ENCODE results near the gene RBM39. TPM values are rescaled to one million over a fixed set of nuclear protein-coding genes. Genes with fewer than 3 reads are reported as not detected.
A peak's percentile ranks its signal among the peaks of the same experiment; 100 is the strongest.

Gene RBM39
- total RNA-seq, 1 donor from 2014 or later, result 208 TPM

DNA sequence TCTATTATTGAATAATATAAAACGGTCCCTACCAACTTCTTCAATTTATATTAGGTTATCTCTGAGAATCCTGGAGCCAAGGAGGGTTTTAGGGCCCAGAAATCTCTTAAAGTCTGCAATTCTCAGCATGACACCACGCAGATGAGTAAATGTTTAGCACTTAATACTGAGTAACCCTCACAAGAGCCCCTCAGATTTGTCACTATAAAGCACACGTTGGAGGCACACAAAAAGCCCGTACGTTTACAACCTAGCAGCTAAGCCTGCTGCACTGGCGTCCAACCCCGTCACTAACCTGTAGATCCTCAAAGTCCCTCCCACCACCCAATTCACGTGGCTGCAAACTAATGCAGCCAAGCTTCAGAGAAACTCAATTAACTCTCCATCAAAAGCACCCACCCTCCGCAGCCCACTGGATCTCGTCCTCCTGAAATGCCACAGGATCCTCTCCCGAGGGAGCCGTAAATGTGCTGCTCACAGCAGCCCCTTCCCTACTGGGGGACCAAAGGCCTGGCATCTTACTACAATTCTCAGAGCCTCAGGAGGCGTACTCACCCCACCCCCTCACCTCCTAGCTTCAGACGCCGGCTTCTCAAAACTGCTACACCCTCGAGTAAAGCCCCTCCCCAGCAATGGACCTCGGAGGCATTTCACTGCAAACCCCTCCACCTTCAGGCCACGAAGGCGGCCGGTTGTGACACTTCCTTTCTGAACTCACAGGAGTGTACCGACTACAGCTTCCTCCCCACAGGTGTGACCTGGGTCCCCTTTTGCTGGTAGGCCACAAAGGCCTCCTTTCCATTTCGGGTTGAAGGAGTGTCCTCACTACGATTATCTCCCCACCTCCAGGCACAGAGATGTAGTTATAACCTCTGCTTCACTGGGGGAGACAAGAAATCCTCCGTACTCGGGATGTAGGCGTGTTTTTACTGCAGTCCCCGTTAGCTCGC is 78.3 kb downstream of the RBM39 start:
- H3K4me2 ChIP-seq (ENCODE audit: low read length), result peak overlapping the region; percentile 97
- H3K4me3 ChIP-seq (ENCODE audit: insufficient read depth, low read depth, low read length), result peak overlapping the region; percentile 89
- no peaks in the 10 kb centered on the region for H3K9me3 ChIP-seq (ENCODE audit: insufficient read depth, low read depth, low read length)
- peak overlapping the region; percentile 92 for H3K27ac ChIP-seq (ENCODE audit: low read depth, low read length)
- TF ChIP-seq EZH2 (IDR thresholded peaks at IDR 0.05; ENCODE audit: insufficient read depth, low read length), result no peak
- H3K36me3 ChIP-seq (ENCODE audit: insufficient read depth, low read length), result no peaks in the 10 kb centered on the region
- H3K4me1 ChIP-seq (ENCODE audit: insufficient read depth, low read length), result peaks cover 22% of the 10 kb centered on the region
- DNase-seq (ENCODE audit: low read depth) (peak; percentile 25), FAIRE-seq (no peak)
- Mint-ChIP-seq H3K9me3 (ENCODE audit: unreplicated experiment) (no peaks in the 10 kb centered on the region), H3K4me1 (ENCODE audit: low read depth, unreplicated experiment) (peaks cover 34% of the 10 kb centered on the region), H3K27me3 (ENCODE audit: low read depth, unreplicated experiment) (no peaks in the 10 kb centered on the region), H3K4me3 (ENCODE audit: unreplicated experiment) (peak overlapping the region; percentile 94), H3K27ac (ENCODE audit: unreplicated experiment) (peak overlapping the region; percentile 95), H3K36me3 (ENCODE audit: low read depth, unreplicated experiment) (peaks cover 4% of the 10 kb centered on the region)
- peaks cover 56% of the 10 kb centered on the region for H4K20me1 ChIP-seq (ENCODE audit: insufficient read depth, low read length)
- peak overlapping the region; percentile 83 for H2AFZ ChIP-seq (ENCODE audit: low read depth, low read length)
- peak overlapping the region; percentile 97 for H3K9ac ChIP-seq (ENCODE audit: low read length)
- H3K27me3 ChIP-seq (ENCODE audit: insufficient read depth, low read length), result no peaks in the 10 kb centered on the region
- H3K79me2 ChIP-seq (ENCODE audit: insufficient read depth, low read length), result peaks cover 62% of the 10 kb centered on the region

DNA sequence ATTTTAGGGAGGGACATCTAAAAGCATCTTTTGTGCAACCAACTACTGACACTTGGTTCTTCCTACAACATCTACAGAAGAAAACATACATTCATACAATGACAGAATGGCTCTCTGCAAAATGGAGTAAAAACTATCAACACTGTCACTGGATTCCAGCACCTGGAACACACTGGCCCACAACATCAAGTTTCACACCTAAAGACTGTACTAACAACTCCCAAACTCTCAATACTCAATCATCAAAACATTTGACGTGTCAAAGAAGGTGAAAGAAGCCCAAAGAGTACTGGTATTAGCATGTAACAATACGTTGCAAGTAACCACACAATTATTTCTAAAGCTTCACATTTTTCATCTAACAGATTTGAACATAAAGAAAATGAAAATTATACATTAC is 79.5 kb downstream of the RBM39 start:
- H3K27ac Mint-ChIP-seq (ENCODE audit: unreplicated experiment), result no peak overlapping the region
- FAIRE-seq (no peak), DNase-seq (ENCODE audit: low read depth) (no peak)
- H3K4me1 ChIP-seq (ENCODE audit: insufficient read depth, low read length), result peaks cover 22% of the 10 kb centered on the region
- no peak overlapping the region for H3K27ac ChIP-seq (ENCODE audit: low read depth, low read length)
- H3K4me2 ChIP-seq (ENCODE audit: low read length), result peak overlapping the region; percentile 97
- no peak for TF ChIP-seq EZH2 (IDR thresholded peaks at IDR 0.05; ENCODE audit: insufficient read depth, low read length)
- TF ChIP-seq, protein P1, sequence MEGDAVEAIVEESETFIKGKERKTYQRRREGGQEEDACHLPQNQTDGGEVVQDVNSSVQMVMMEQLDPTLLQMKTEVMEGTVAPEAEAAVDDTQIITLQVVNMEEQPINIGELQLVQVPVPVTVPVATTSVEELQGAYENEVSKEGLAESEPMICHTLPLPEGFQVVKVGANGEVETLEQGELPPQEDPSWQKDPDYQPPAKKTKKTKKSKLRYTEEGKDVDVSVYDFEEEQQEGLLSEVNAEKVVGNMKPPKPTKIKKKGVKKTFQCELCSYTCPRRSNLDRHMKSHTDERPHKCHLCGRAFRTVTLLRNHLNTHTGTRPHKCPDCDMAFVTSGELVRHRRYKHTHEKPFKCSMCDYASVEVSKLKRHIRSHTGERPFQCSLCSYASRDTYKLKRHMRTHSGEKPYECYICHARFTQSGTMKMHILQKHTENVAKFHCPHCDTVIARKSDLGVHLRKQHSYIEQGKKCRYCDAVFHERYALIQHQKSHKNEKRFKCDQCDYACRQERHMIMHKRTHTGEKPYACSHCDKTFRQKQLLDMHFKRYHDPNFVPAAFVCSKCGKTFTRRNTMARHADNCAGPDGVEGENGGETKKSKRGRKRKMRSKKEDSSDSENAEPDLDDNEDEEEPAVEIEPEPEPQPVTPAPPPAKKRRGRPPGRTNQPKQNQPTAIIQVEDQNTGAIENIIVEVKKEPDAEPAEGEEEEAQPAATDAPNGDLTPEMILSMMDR (IDR thresholded peaks at IDR 0.05; ENCODE audit: insufficient read depth, low read depth, low read length), result no peak
- peaks cover 68% of the 10 kb centered on the region for H4K20me1 ChIP-seq (ENCODE audit: insufficient read depth, low read length)
- H3K4me3 ChIP-seq (ENCODE audit: insufficient read depth, low read depth, low read length), result peak overlapping the region; percentile 89
- peaks cover 35% of the 10 kb centered on the region for H3K4me1 Mint-ChIP-seq (ENCODE audit: low read depth, unreplicated experiment)
- H3K36me3 Mint-ChIP-seq (ENCODE audit: low read depth, unreplicated experiment), result no peaks in the 10 kb centered on the region
- peaks cover 74% of the 10 kb centered on the region for H3K79me2 ChIP-seq (ENCODE audit: insufficient read depth, low read length)
- no peaks in the 10 kb centered on the region for H3K27me3 ChIP-seq (ENCODE audit: insufficient read depth, low read length)
- H3K36me3 ChIP-seq (ENCODE audit: insufficient read depth, low read length), result no peaks in the 10 kb centered on the region
- H3K9ac ChIP-seq (ENCODE audit: low read length), result peak overlapping the region; percentile 97
- peak overlapping the region; percentile 94 for H3K4me3 Mint-ChIP-seq (ENCODE audit: unreplicated experiment)
- no peak overlapping the region for H2AFZ ChIP-seq (ENCODE audit: low read depth, low read length)
- no peaks in the 10 kb centered on the region for H3K9me3 Mint-ChIP-seq (ENCODE audit: unreplicated experiment)
- H3K9me3 ChIP-seq (ENCODE audit: insufficient read depth, low read depth, low read length), result no peaks in the 10 kb centered on the region
- no peaks in the 10 kb centered on the region for H3K27me3 Mint-ChIP-seq (ENCODE audit: low read depth, unreplicated experiment)

DNA sequence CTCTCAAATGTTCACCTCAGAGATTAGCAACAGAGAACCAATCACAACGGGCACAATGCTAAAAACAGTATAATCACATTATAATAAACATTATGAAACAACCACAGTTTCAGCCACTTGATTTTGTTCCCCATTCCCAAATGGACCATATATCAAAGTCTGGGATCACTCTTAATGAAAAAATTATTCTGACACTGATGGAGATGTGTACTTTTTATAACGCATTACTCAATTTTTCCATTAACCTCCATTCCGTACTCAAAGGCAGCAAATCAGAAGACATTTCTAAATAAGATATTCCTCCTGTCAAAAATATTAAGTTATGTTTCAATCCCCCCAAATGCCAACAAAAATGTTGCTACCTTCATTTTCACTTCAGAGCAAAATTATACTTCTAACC is 80.2 kb downstream of the RBM39 start:
- no peaks in the 10 kb centered on the region for H3K27me3 Mint-ChIP-seq (ENCODE audit: low read depth, unreplicated experiment)
- Histone ChIP-seq H3K4me3 (ENCODE audit: insufficient read depth, low read depth, low read length) (peak overlapping the region; percentile 89), H3K9me3 (ENCODE audit: insufficient read depth, low read depth, low read length) (no peaks in the 10 kb centered on the region), H3K79me2 (ENCODE audit: insufficient read depth, low read length) (peaks cover 81% of the 10 kb centered on the region), H3K4me1 (ENCODE audit: insufficient read depth, low read length) (peaks cover 22% of the 10 kb centered on the region), H3K4me2 (ENCODE audit: low read length) (peak overlapping the region; percentile 97), H3K9ac (ENCODE audit: low read length) (peak overlapping the region; percentile 97), H4K20me1 (ENCODE audit: insufficient read depth, low read length) (peaks cover 74% of the 10 kb centered on the region), H3K27ac (ENCODE audit: low read depth, low read length) (no peak overlapping the region), H3K36me3 (ENCODE audit: insufficient read depth, low read length) (no peaks in the 10 kb centered on the region), H2AFZ (ENCODE audit: low read depth, low read length) (no peak overlapping the region), H3K27me3 (ENCODE audit: insufficient read depth, low read length) (no peaks in the 10 kb centered on the region)
- H3K4me3 Mint-ChIP-seq (ENCODE audit: unreplicated experiment), result peak overlapping the region; percentile 94
- FAIRE-seq (no peak), DNase-seq (ENCODE audit: low read depth) (no peak)
- peaks cover 37% of the 10 kb centered on the region for H3K4me1 Mint-ChIP-seq (ENCODE audit: low read depth, unreplicated experiment)
- no peaks in the 10 kb centered on the region for H3K9me3 Mint-ChIP-seq (ENCODE audit: unreplicated experiment)
- no peak for TF ChIP-seq EZH2 (IDR thresholded peaks at IDR 0.05; ENCODE audit: insufficient read depth, low read length)
- no peaks in the 10 kb centered on the region for H3K36me3 Mint-ChIP-seq (ENCODE audit: low read depth, unreplicated experiment)
- H3K27ac Mint-ChIP-seq (ENCODE audit: unreplicated experiment), result peak overlapping the region; percentile 27
